ENCODE data around the gene FGF6. TPM values are rescaled to one million over a fixed set of nuclear protein-coding genes. Genes with fewer than 3 reads are reported as not detected.

FGF6 gene
- total and polyA plus RNA-seq, 4 donors, result not detected

- Histone ChIP-seq H3K9me3 (ENCODE audit: control insufficient read depth in 4 of 4, insufficient read depth in 3 of 4, low read length in 3 of 4) (no peaks in the 10 kb centered on the region), H3K27me3 (ENCODE audit: control insufficient read depth in 3 of 3, insufficient read depth in 3 of 3, low read length in 2 of 3) (peaks cover 0 to 12% (median 2%) of the 10 kb centered on the region in 3 donors), H3K9ac (ENCODE audit: insufficient read depth in 1 of 2, low read length in 2 of 2) (no peak overlapping the region), H3K27ac (ENCODE audit: low read depth in 1 of 2, low read length in 1 of 2) (no peak overlapping the region), H3K4me3 (no peak overlapping the region), H3K36me3 (ENCODE audit: control insufficient read depth in 4 of 4, insufficient read depth in 4 of 4, low read length in 4 of 4) (no peaks in the 10 kb centered on the region), H3K4me1 (ENCODE audit: control insufficient read depth in 5 of 5, insufficient read depth in 5 of 5, low read length in 5 of 5) (no peaks in the 10 kb centered on the region)
- DNase-seq (no peak), ATAC-seq (ENCODE audit: insufficient read depth, low FRiP score) (no peak)
- WGBS, 2 donors, result 89 to 95% methylated on average over 3 of the region's 3 CpGs
- no peak for TF ChIP-seq CTCF (IDR thresholded peaks at IDR 0.05; ENCODE audit: control extremely low read depth, extremely low read depth)
Observed at GRCh38 chr12:4447151-4447550, 1.5 kb upstream of the FGF6 start.

GRCh38 chr12:4446335-4446734 lies 720 bp upstream of the FGF6 start:
- Histone ChIP-seq H3K36me3 (ENCODE audit: control insufficient read depth in 4 of 4, insufficient read depth in 4 of 4, low read length in 4 of 4) (no peaks in the 10 kb centered on the region), H3K9me3 (ENCODE audit: control insufficient read depth in 4 of 4, insufficient read depth in 3 of 4, low read length in 3 of 4) (no peaks in the 10 kb centered on the region), H3K27me3 (ENCODE audit: control insufficient read depth in 3 of 3, insufficient read depth in 3 of 3, low read length in 2 of 3) (peaks cover 0 to 17% (median 0%) of the 10 kb centered on the region in 3 donors), H3K9ac (ENCODE audit: insufficient read depth in 1 of 2, low read length in 2 of 2) (no peak overlapping the region), H3K27ac (ENCODE audit: low read depth in 1 of 2, low read length in 1 of 2) (no peak overlapping the region), H3K4me3 (no peak overlapping the region), H3K4me1 (ENCODE audit: control insufficient read depth in 5 of 5, insufficient read depth in 5 of 5, low read length in 5 of 5) (peaks cover 0 to 2% (median 0%) of the 10 kb centered on the region in 5 donors)
- TF ChIP-seq CTCF (IDR thresholded peaks at IDR 0.05; ENCODE audit: control extremely low read depth, extremely low read depth), result no peak
- 82 to 91% methylated on average over 2 of the region's 2 CpGs for WGBS, 2 donors
- ATAC-seq (ENCODE audit: insufficient read depth, low FRiP score), result no peak
- DNase-seq, result no peak

- ATAC-seq (ENCODE audit: insufficient read depth, low FRiP score), result no peak
- peaks cover 0 to 23% (median 2%) of the 10 kb centered on the region in 3 donors for H3K27me3 ChIP-seq (ENCODE audit: control insufficient read depth in 3 of 3, insufficient read depth in 3 of 3, low read length in 2 of 3)
- no peak for TF ChIP-seq CTCF (IDR thresholded peaks at IDR 0.05; ENCODE audit: control extremely low read depth, extremely low read depth)
- 87 to 93% methylated on average over 8 of the region's 8 CpGs for WGBS, 2 donors
- no peak for DNase-seq
- no peaks in the 10 kb centered on the region for H3K36me3 ChIP-seq (ENCODE audit: control insufficient read depth in 4 of 4, insufficient read depth in 4 of 4, low read length in 4 of 4)
- no peak overlapping the region for H3K9ac ChIP-seq (ENCODE audit: insufficient read depth in 1 of 2, low read length in 2 of 2)
- H3K27ac ChIP-seq (ENCODE audit: low read depth in 1 of 2, low read length in 1 of 2), result no peak overlapping the region
- H3K4me1 ChIP-seq (ENCODE audit: control insufficient read depth in 5 of 5, insufficient read depth in 5 of 5, low read length in 5 of 5), result peaks cover 0 to 5% (median 0%) of the 10 kb centered on the region in 5 donors
- no peak overlapping the region for H3K4me3 ChIP-seq
- H3K9me3 ChIP-seq (ENCODE audit: control insufficient read depth in 4 of 4, insufficient read depth in 3 of 4, low read length in 3 of 4), result no peaks in the 10 kb centered on the region
Observed at GRCh38 chr12:4444031-4444430, 1.6 kb downstream of the FGF6 start.

GRCh38 chr12:4443616-4444015 lies 2.0 kb downstream of the FGF6 start:
- WGBS, 2 donors, result 86 to 89% methylated on average over 17 of the region's 17 CpGs
- H3K27ac ChIP-seq (ENCODE audit: low read depth in 1 of 2, low read length in 1 of 2), result no peak overlapping the region
- no peak for ATAC-seq (ENCODE audit: insufficient read depth, low FRiP score)
- no peak for DNase-seq
- no peak overlapping the region for H3K4me3 ChIP-seq
- no peak overlapping the region for H3K9ac ChIP-seq (ENCODE audit: insufficient read depth in 1 of 2, low read length in 2 of 2)
- H3K4me1 ChIP-seq (ENCODE audit: control insufficient read depth in 5 of 5, insufficient read depth in 5 of 5, low read length in 5 of 5), result peaks cover 0 to 5% (median 0%) of the 10 kb centered on the region in 5 donors
- no peaks in the 10 kb centered on the region for H3K9me3 ChIP-seq (ENCODE audit: control insufficient read depth in 4 of 4, insufficient read depth in 3 of 4, low read length in 3 of 4)
- no peaks in the 10 kb centered on the region for H3K36me3 ChIP-seq (ENCODE audit: control insufficient read depth in 4 of 4, insufficient read depth in 4 of 4, low read length in 4 of 4)
- TF ChIP-seq CTCF (IDR thresholded peaks at IDR 0.05; ENCODE audit: control extremely low read depth, extremely low read depth), result no peak
- peaks cover 0 to 27% (median 2%) of the 10 kb centered on the region in 3 donors for H3K27me3 ChIP-seq (ENCODE audit: control insufficient read depth in 3 of 3, insufficient read depth in 3 of 3, low read length in 2 of 3)
